IMR-90 (cell line): ENCODE data around the gene KLHL3. TPM values are rescaled to one million over a fixed set of nuclear protein-coding genes. Genes with fewer than 3 reads are reported as not detected.

ENCODE experiments used
- ATAC-seq: fragments of 200-7000 bp; cut with Tn5 transposase; 2 replicates; pipeline ENCODE4 v1.9.1; 2020; ENCODE audit warnings: low read depth, mild to moderate bottlenecking, moderate library complexity
- BruUV-seq: library from RNA; stranded (reverse); fragments of 400-500 nt; replicated peaks from 2 replicates; lab custom pipeline; 2021; lab: Mats Ljungman, UMichigan
- CTCF ChIA-PET: fragments of 300-600 bp; formaldehyde crosslinking; extraction: SDS; loops from one replicate; lab custom pipeline; 2021; ENCODE audit warnings: antibody characterized with exemption; lab: Yijun Ruan, JAX
- POLR2A ChIA-PET: fragments of 300-600 bp; sonication (Branson Sonifier 250); formaldehyde crosslinking; loops from one replicate; lab custom pipeline; 2022; ENCODE audit warnings: antibody characterized with exemption; ENCODE audit not compliant: unreplicated experiment; lab: Charles Lee
- DNase-seq: peaks from one replicate; pipeline ENCODE4 v3.0.0; 2013
- H2AFZ ChIP-seq: replicated peaks from 2 replicates; pipeline ENCODE3; 2013; ENCODE audit warnings: low read length, mild to moderate bottlenecking; ENCODE audit not compliant: poor library complexity
- H2AK5ac ChIP-seq: 2 replicates; pipeline ENCODE4 v1.6.1; 2013; ENCODE audit warnings: low read depth, low read length, inconsistent platforms
- H2AK9ac ChIP-seq: replicated peaks from 2 replicates; pipeline ENCODE3; 2013; ENCODE audit warnings: mild to moderate bottlenecking, low read depth, low read length, moderate library complexity; ENCODE audit not compliant: poor library complexity
- H2BK120ac ChIP-seq: 2 replicates; pipeline ENCODE4 v1.6.1; 2013; ENCODE audit warnings: low read depth, low read length, inconsistent platforms
- H2BK15ac ChIP-seq: 3 replicates; pipeline ENCODE4 v1.6.1; 2013; ENCODE audit warnings: low read depth, low read length, inconsistent platforms
- H2BK20ac ChIP-seq: 2 replicates; pipeline ENCODE4 v1.6.1; 2013; ENCODE audit warnings: low read depth, mild to moderate bottlenecking, inconsistent platforms, low read length, moderate library complexity
- H2BK5ac ChIP-seq: 2 replicates; pipeline ENCODE4 v1.6.1; 2013; ENCODE audit warnings: mild to moderate bottlenecking, low read depth, low read length, inconsistent platforms; ENCODE audit not compliant: poor library complexity, severe bottlenecking
- H3K14ac ChIP-seq: replicated peaks from 2 replicates; pipeline ENCODE4 v1.6.1; 2013; ENCODE audit warnings: low read depth, low read length, inconsistent platforms
- H3K18ac ChIP-seq: 2 replicates; pipeline ENCODE4 v1.6.1; 2013; ENCODE audit warnings: low read depth, low read length, control low read depth
- H3K23ac ChIP-seq: 2 replicates; pipeline ENCODE4 v1.6.1; 2013; ENCODE audit warnings: low read depth, low read length, inconsistent platforms
- H3K27ac ChIP-seq: 2 replicates; pipeline ENCODE4 v1.5.1; 2013; ENCODE audit warnings: mild to moderate bottlenecking, control low read depth, low read length; ENCODE audit not compliant: insufficient read depth
- H3K27me3 ChIP-seq: 2 replicates; pipeline ENCODE4 v1.6.1; 2013; ENCODE audit warnings: low read length; ENCODE audit not compliant: control insufficient read depth, insufficient read depth
- H3K36me3 ChIP-seq: 2 replicates; pipeline ENCODE4 v1.6.1; 2013; ENCODE audit warnings: low read length, mixed read lengths; ENCODE audit not compliant: control insufficient read depth, insufficient read depth
- H3K4ac ChIP-seq: 2 replicates; pipeline ENCODE4 v1.6.1; 2013; ENCODE audit warnings: low read depth, low read length, inconsistent platforms
- H3K4me1 ChIP-seq: 2 replicates; pipeline ENCODE4 v1.6.1; 2013; ENCODE audit warnings: low read length, mixed read lengths; ENCODE audit not compliant: control insufficient read depth, insufficient read depth
- H3K4me2 ChIP-seq: 2 replicates; pipeline ENCODE4 v1.6.1; 2013; ENCODE audit warnings: low read depth, mild to moderate bottlenecking, control low read depth, low read length, moderate library complexity
- H3K4me3 ChIP-seq: 2 replicates; pipeline ENCODE4 v1.5.1; 2013; ENCODE audit warnings: low read depth, mild to moderate bottlenecking, control low read depth, low read length, moderate library complexity; ENCODE audit not compliant: insufficient read depth
- H3K56ac ChIP-seq: 2 replicates; pipeline ENCODE4 v1.6.1; 2013; ENCODE audit warnings: low read length, inconsistent platforms; ENCODE audit not compliant: insufficient read depth; ENCODE audit errors: extremely low read depth
- H3K79me1 ChIP-seq, 2 experiments: 2 replicates each; pipeline ENCODE4 v1.6.1; 2013; ENCODE audit warnings: low read length in 2 of 2, inconsistent platforms in 1 of 2, low read depth in 1 of 2
- H3K9ac ChIP-seq: 2 replicates; pipeline ENCODE4 v1.6.1; 2013; ENCODE audit warnings: low read depth, low read length, control low read depth
- H3K9me1 ChIP-seq: 2 replicates; pipeline ENCODE4 v1.6.1; 2013; ENCODE audit warnings: low read length, inconsistent platforms; ENCODE audit not compliant: insufficient read depth
- H3K9me3 ChIP-seq: 2 replicates; pipeline ENCODE4 v1.6.1; 2013; ENCODE audit warnings: low read length; ENCODE audit not compliant: control insufficient read depth, insufficient read depth
- H4K20me1 ChIP-seq: 2 replicates; pipeline ENCODE4 v1.6.1; 2013; ENCODE audit warnings: low read length, inconsistent platforms; ENCODE audit not compliant: insufficient read depth
- H4K5ac ChIP-seq: 2 replicates; pipeline ENCODE4 v1.6.1; 2013; ENCODE audit warnings: mild to moderate bottlenecking, low read depth, low read length, control low read depth
- H4K8ac ChIP-seq, 2 experiments: 2 replicates each; pipeline ENCODE4 v1.6.1; 2013; ENCODE audit warnings: low read depth in 2 of 2, low read length in 2 of 2, control low read depth in 1 of 2, inconsistent platforms in 1 of 2
- H4K91ac ChIP-seq: 2 replicates; pipeline ENCODE4 v1.6.1; 2013; ENCODE audit warnings: low read depth, low read length, inconsistent platforms; ENCODE audit not compliant: insufficient read depth
- CEBPB ChIP-seq: IDR thresholded peaks from 2 replicates; pipeline ENCODE4 v1.6.1; 2012; ENCODE audit warnings: low read depth, low read length, improper control_type of control experiment
- CTCF ChIP-seq: conservative IDR thresholded peaks from 2 replicates; pipeline ENCODE4 v1.5.1; 2012; ENCODE audit warnings: mild to moderate bottlenecking, low read depth, low read length, improper control_type of control experiment
- RFX5 ChIP-seq: IDR thresholded peaks from 2 replicates; pipeline ENCODE4 v1.8.0; 2012; ENCODE audit warnings: low read depth, mild to moderate bottlenecking, low read length, moderate library complexity
- WGBS, 2 experiments: methylation state at CpG; one replicate each; pipeline versions ENCODE4 v1.1.5 to v1.1.7; 2013; ENCODE audit warnings: missing lambda C conversion rate in 2 of 2; ENCODE audit not compliant: insufficient read length in 1 of 2; ENCODE audit errors: extremely low coverage in 2 of 2; 5-methylcytosine and 5-hydroxymethylcytosine counted together
- dilution Hi-C: fragments of 300-500 bp; cut with HindIII; formaldehyde crosslinking; loops from one replicate; pipeline ENCODE4 v1.14.3; 2018; ENCODE audit warnings: low sequenced_read_pairs; ENCODE audit not compliant: unreplicated experiment
- in situ Hi-C: fragments of 300-500 bp; cut with MboI; formaldehyde crosslinking; loops from 3 replicates; pipeline ENCODE4 v1.14.3; 2019; ENCODE audit warnings: low sequenced_read_pairs, inconsistent platforms, mixed read lengths
- intact Hi-C: fragments of 100-400 bp; cut with micrococcal nuclease; formaldehyde crosslinking; loops from 2 replicates; pipeline ENCODE4 v1.10.0; 2022
- polyA plus RNA-seq, 3 experiments: library from polyadenylated mRNA; depleted of rRNA; stranded (reverse); fragments of >200 nt; gene quantifications; 2 replicates each; pipeline ENCODE4 v1.2.3, GENCODE V29; 2012; ENCODE audit warnings: low replicate concordance in 1 of 3
- total RNA-seq: library from RNA; depleted of rRNA; stranded (reverse); fragments of >200 nt; gene quantifications from 2 replicates; pipeline ENCODE4 v1.2.3, GENCODE V29; 2012

KLHL3 gene
- total and polyA plus RNA-seq, 2 of the 4 experiments (the other 2 are of a cell fraction), result 2.3 to 4.1 TPM

- Histone ChIP-seq H2AFZ (no peak overlapping the region), H3K9ac (no peak overlapping the region), H4K91ac (no peak overlapping the region), H3K4me3 (no peak overlapping the region), H3K36me3 (no peaks in the 10 kb centered on the region; the same call in 1 of the 2 replicates), H2BK5ac (no peak overlapping the region), H2BK20ac (no peak overlapping the region), H2BK120ac (no peak overlapping the region), H3K9me3 (no peaks in the 10 kb centered on the region), H2AK5ac (no peak overlapping the region), H3K56ac (no peak overlapping the region), H3K9me1 (no peaks in the 10 kb centered on the region), H3K4me2 (no peak overlapping the region), H3K14ac (no peak overlapping the region), H4K5ac (no peak overlapping the region), H3K79me1 (peaks cover 6 to 10% of the 10 kb centered on the region in 2 experiments), H3K18ac (no peak overlapping the region), H3K4me1 (no peaks in the 10 kb centered on the region; the same call in 1 of the 2 replicates), H3K27ac (no peak overlapping the region), H4K20me1 (peaks cover 32% of the 10 kb centered on the region), H3K23ac (no peak overlapping the region), H3K4ac (no peak overlapping the region), H3K27me3 (no peaks in the 10 kb centered on the region), H2BK15ac (no peak overlapping the region), H2AK9ac (no peak overlapping the region), H4K8ac (no peak overlapping the region)
- ChIA-PET POLR2A (no interaction called here), CTCF (no interaction called here)
- DNase-seq (no peak), ATAC-seq (no peak)
- BruUV-seq, result no TSS peak
- TF ChIP-seq RFX5 (no peak), CTCF (no peak), CEBPB (0 out of 2 replicates have a peak, but pooled peaks have one; percentile 10)
- whole genome bisulfite sequencing, 2 experiments, result no CpG with 5 or more reads among the region's 2 CpGs
- dilution Hi-C loops (no loop called here), in situ Hi-C loops (loop anchor here (5.0 to 25.0 kb wide), 2 partner anchors 121 to 436 kb away; no protein-coding TSS in a partner anchor), intact Hi-C loops (loop anchor here (10.0 kb wide), 1 partner anchor 423 kb away; no protein-coding TSS in a partner anchor)
These were observed 12.0 kb upstream of the KLHL3 start for GRCh38 chr5:137747848-137748247.
